Tibial nerve (tissue), 4 donors: ENCODE results near the gene RGS16. TPM values are rescaled to one million over a fixed set of nuclear protein-coding genes. Genes with fewer than 3 reads are reported as not detected.

Source experiments
- DNase-seq, 2 donors: peaks; one replicate each; pipeline ENCODE4 v3.0.0-alpha.2; 2019; ENCODE audit warnings: low spot score in 2 of 2
- H3K27ac ChIP-seq, 4 donors: fragments of 200-600 bp; sonication (generic) in 3 of 4; one replicate each; pipeline ENCODE4 v1.5.1; 2017 to 2019; ENCODE audit warnings: mild to moderate bottlenecking in 1 of 4
- H3K27me3 ChIP-seq, 2 donors: fragments of 200-600 bp; sonication (generic) in 1 of 2; one replicate each; pipeline versions ENCODE4 v1.5.1 to v1.6.0; 2017 to 2019
- H3K36me3 ChIP-seq, 3 donors: fragments of 200-600 bp; sonication (generic); one replicate each; pipeline ENCODE4 v1.5.1; 2018 to 2019
- H3K4me1 ChIP-seq, 4 donors: fragments of 200-600 bp; sonication (generic) in 3 of 4; one replicate each; pipeline ENCODE4 v1.5.1; 2017 to 2019
- H3K4me3 ChIP-seq, 4 donors: fragments of 200-600 bp; sonication (generic) in 3 of 4; one replicate each; pipeline ENCODE4 v1.5.1; 2017 to 2019; ENCODE audit warnings: mild to moderate bottlenecking in 1 of 4, moderate library complexity in 1 of 4
- H3K9me3 ChIP-seq, 4 donors: fragments of 200-600 bp; sonication (generic) in 3 of 4; one replicate each; pipeline ENCODE4 v1.5.1; 2017 to 2019
- CTCF ChIP-seq, 5 experiments: fragments of 200-600 bp in 3 of 5; fragments of 450-650 bp in 2 of 5; sonication (generic) in 3 of 5; IDR thresholded peaks; one replicate each; pipeline ENCODE4 v1.5.1; 2016 to 2019; ENCODE audit warnings: antibody characterized with exemption in 5 of 5, mild to moderate bottlenecking in 3 of 5, moderate library complexity in 2 of 5
- EP300 ChIP-seq, 2 donors: sonication (generic); formaldehyde crosslinking; IDR thresholded peaks; one replicate each; pipeline ENCODE4 v1.6.1; 2017; ENCODE audit warnings: antibody characterized with exemption in 2 of 2, mild to moderate bottlenecking in 1 of 2
- POLR2A ChIP-seq, 2 donors: fragments of 450-650 bp; IDR thresholded peaks; one replicate each; pipeline ENCODE4 v1.6.1; 2017; ENCODE audit warnings: antibody characterized with exemption in 2 of 2, mild to moderate bottlenecking in 2 of 2, moderate library complexity in 2 of 2
- WGBS, 2 donors: methylation state at CpG; one replicate each; pipeline ENCODE4 v1.1.5; 2018; 5-methylcytosine and 5-hydroxymethylcytosine counted together
- total RNA-seq, 4 donors: library from RNA; depleted of rRNA; stranded (reverse); fragments of >200 nt; gene quantifications; one replicate each; pipeline ENCODE4 v1.1.0, GENCODE V29; 2016

Gene RGS16, protein sequence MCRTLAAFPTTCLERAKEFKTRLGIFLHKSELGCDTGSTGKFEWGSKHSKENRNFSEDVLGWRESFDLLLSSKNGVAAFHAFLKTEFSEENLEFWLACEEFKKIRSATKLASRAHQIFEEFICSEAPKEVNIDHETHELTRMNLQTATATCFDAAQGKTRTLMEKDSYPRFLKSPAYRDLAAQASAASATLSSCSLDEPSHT
- total RNA-seq, result 1 to 10 TPM in 3 of 4 donors, under 1 TPM in 1; 0.78 to 2.1 (median 1.2) TPM

- 5 to 7% methylated on average over 29 to 33 of the region's 44 CpGs for WGBS, 2 donors
- peaks cover 0 to 16% (median 0%) of the 10 kb centered on the region in 3 donors for H3K36me3 ChIP-seq
- no peaks in the 10 kb centered on the region for H3K9me3 ChIP-seq
- H3K4me1 ChIP-seq, result peaks cover 0 to 40% (median 20%) of the 10 kb centered on the region in 4 donors
- H3K27me3 ChIP-seq, result no peaks in the 10 kb centered on the region
- H3K4me3 ChIP-seq, result peak within 1 kb of the TSS; percentile 34 to 61 (median 50)
- peak in 1 of 5 experiments; percentile 14 for TF ChIP-seq CTCF (IDR thresholded peaks at IDR 0.05)
- TF ChIP-seq POLR2A (IDR thresholded peaks at IDR 0.05), result peak; percentile 33 to 81
- peak in 1 of 2 donors; percentile 87 for TF ChIP-seq EP300 (IDR thresholded peaks at IDR 0.05)
- peak within 1 kb of the TSS in 3 of 4 donors; percentile 33 to 74 (median 57) for H3K27ac ChIP-seq
- peak; percentile 91 to 93 for DNase-seq
Measured at GRCh38 chr1:182604175-182605164, at the start of gene RGS16. RGS16 (minus strand) TSS chr1:182604389; CDS start chr1:182604259, 130 bp downstream.

- H3K4me3 ChIP-seq, result no peak overlapping the region
- 96 to 98% methylated on average over 2 of the region's 2 CpGs for WGBS, 2 donors
- H3K4me1 ChIP-seq, result no peaks in the 10 kb centered on the region
- no peaks in the 10 kb centered on the region for H3K36me3 ChIP-seq
- DNase-seq, result no peak
- no peak for TF ChIP-seq POLR2A (IDR thresholded peaks at IDR 0.05)
- no peak for TF ChIP-seq CTCF (IDR thresholded peaks at IDR 0.05)
- TF ChIP-seq EP300 (IDR thresholded peaks at IDR 0.05), result no peak
- no peak overlapping the region for H3K27ac ChIP-seq
- no peaks in the 10 kb centered on the region for H3K27me3 ChIP-seq
- no peaks in the 10 kb centered on the region for H3K9me3 ChIP-seq
Measured at GRCh38 chr1:182653986-182654385, 49.8 kb upstream of the RGS16 start.

DNA sequence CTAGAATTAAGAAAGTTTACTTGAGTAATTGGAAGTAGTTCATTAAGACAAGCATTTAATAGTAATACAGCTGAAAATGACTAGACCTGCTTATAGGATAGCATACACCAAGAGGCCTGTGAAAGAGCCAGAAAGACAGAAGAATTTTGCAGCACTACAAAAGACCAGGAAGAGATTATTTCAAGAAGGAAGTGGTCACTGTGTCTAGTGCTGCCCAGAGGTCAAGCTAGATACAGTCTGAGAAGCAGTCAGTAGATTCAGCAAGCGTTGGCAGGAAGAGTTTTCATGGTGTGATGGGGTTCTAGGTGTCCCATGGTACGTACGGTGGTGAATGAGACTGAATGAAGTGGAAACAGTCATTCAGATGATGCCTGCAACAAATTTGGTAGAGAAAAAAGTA is 48.7 kb upstream of the RGS16 start:
- no peaks in the 10 kb centered on the region for H3K9me3 ChIP-seq
- H3K27me3 ChIP-seq, result no peaks in the 10 kb centered on the region
- no peak overlapping the region for H3K27ac ChIP-seq
- H3K36me3 ChIP-seq, result no peaks in the 10 kb centered on the region
- no peak overlapping the region for H3K4me3 ChIP-seq
- no peak for TF ChIP-seq CTCF (IDR thresholded peaks at IDR 0.05)
- TF ChIP-seq POLR2A (IDR thresholded peaks at IDR 0.05), result no peak
- TF ChIP-seq EP300 (IDR thresholded peaks at IDR 0.05), result no peak
- whole genome bisulfite sequencing, 2 donors, result 56 to 70% methylated on average over 3 of the region's 3 CpGs
- no peak for DNase-seq
- H3K4me1 ChIP-seq, result no peaks in the 10 kb centered on the region

DNA sequence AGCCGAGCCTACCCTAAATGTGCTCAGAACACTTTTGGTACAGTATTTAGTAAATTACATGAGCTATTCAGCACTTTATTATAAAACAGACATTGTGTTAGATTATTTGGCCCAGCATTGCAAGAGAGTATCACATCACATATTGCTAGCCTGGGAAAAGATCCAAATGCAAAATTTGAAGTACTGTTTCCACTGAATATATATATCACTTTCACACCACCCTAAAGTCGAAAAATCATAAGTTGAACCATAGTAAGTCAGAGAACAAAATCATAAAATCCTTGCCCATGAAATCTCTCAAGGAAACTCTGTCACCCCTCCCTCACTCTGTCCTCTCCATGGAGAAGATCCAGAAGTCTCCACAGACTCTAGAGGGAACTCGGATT is 47.1 kb upstream of the RGS16 start:
- no peaks in the 10 kb centered on the region for H3K9me3 ChIP-seq
- H3K4me3 ChIP-seq, result no peak overlapping the region
- H3K36me3 ChIP-seq, result no peaks in the 10 kb centered on the region
- 58 to 60% methylated on average over 3 of the region's 3 CpGs for WGBS, 2 donors
- no peaks in the 10 kb centered on the region for H3K4me1 ChIP-seq
- DNase-seq, result no peak
- H3K27ac ChIP-seq, result no peak overlapping the region
- TF ChIP-seq CTCF (IDR thresholded peaks at IDR 0.05), result no peak
- TF ChIP-seq EP300 (IDR thresholded peaks at IDR 0.05), result no peak
- TF ChIP-seq POLR2A (IDR thresholded peaks at IDR 0.05), result no peak
- no peaks in the 10 kb centered on the region for H3K27me3 ChIP-seq
